ENCODE data around the gene DAND5. TPM values are rescaled to one million over a fixed set of nuclear protein-coding genes. Genes with fewer than 3 reads are reported as not detected.

Gene DAND5
- total RNA-seq, 1 donor = not detected

GRCh38 chr19:12979974-12980373, 10.6 kb downstream of the DAND5 start:
- H3K36me3 ChIP-seq (ENCODE audit: insufficient read depth, low read length) = no peaks in the 10 kb centered on the region
- H3K9me3 ChIP-seq (ENCODE audit: low read depth, low read length) = no peaks in the 10 kb centered on the region
- peaks cover 11% of the 10 kb centered on the region for H3K4me1 ChIP-seq (ENCODE audit: insufficient read depth, low read length)
- no peaks in the 10 kb centered on the region for H3K79me2 ChIP-seq (ENCODE audit: insufficient read depth, low read length)
- DNase-seq (ENCODE audit: insufficient read length, low spot score, missing footprints) = peak; percentile 83
- H2AFZ ChIP-seq (ENCODE audit: low read length) = no peak overlapping the region
- H3K4me3 ChIP-seq (ENCODE audit: insufficient read depth, low read length) = no peak overlapping the region
- TF ChIP-seq CTCF (IDR thresholded peaks at IDR 0.05; ENCODE audit: extremely low read depth, low read depth, low read length) = no peak
- H3K4me2 ChIP-seq (ENCODE audit: insufficient read depth, low read length) = no peak overlapping the region
- no peaks in the 10 kb centered on the region for H4K20me1 ChIP-seq (ENCODE audit: insufficient read depth, low read length)
- H3K27ac ChIP-seq (ENCODE audit: low read depth, low read length) = no peak overlapping the region
- peaks cover 4% of the 10 kb centered on the region for H3K27me3 ChIP-seq (ENCODE audit: insufficient read depth, low read length)

DNA sequence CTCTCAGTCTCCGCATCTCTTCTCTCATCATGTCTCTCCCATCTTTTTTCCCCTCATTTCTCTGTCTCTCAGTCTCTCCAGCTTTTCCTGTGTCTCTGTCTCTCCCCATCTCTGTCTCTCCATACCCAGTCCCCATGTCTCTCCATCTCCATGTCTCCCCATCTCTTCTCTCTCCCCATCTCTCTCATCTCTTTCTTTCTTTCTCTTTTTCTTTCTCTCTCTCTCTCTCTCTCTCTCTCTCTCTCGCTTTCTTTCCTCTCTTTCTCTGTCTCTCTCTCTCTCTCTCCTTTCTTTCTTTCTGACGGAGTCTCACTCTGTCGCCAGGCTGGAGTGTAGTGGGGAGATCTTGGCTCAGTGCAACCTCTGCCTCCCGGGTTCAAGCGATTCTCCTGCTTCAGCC, 13.3 kb downstream of the DAND5 start:
- no peak for TF ChIP-seq CTCF (IDR thresholded peaks at IDR 0.05; ENCODE audit: extremely low read depth, low read depth, low read length)
- no peak overlapping the region for H3K4me3 ChIP-seq (ENCODE audit: insufficient read depth, low read length)
- H4K20me1 ChIP-seq (ENCODE audit: insufficient read depth, low read length) = no peaks in the 10 kb centered on the region
- no peak overlapping the region for H2AFZ ChIP-seq (ENCODE audit: low read length)
- no peak for DNase-seq (ENCODE audit: insufficient read length, low spot score, missing footprints)
- no peak overlapping the region for H3K4me2 ChIP-seq (ENCODE audit: insufficient read depth, low read length)
- H3K27ac ChIP-seq (ENCODE audit: low read depth, low read length) = no peak overlapping the region
- H3K27me3 ChIP-seq (ENCODE audit: insufficient read depth, low read length) = peaks cover 4% of the 10 kb centered on the region
- no peaks in the 10 kb centered on the region for H3K36me3 ChIP-seq (ENCODE audit: insufficient read depth, low read length)
- no peaks in the 10 kb centered on the region for H3K9me3 ChIP-seq (ENCODE audit: low read depth, low read length)
- no peaks in the 10 kb centered on the region for H3K79me2 ChIP-seq (ENCODE audit: insufficient read depth, low read length)
- peaks cover 16% of the 10 kb centered on the region for H3K4me1 ChIP-seq (ENCODE audit: insufficient read depth, low read length)

- TF ChIP-seq CTCF (IDR thresholded peaks at IDR 0.05; ENCODE audit: extremely low read depth, low read depth, low read length) = no peak
- no peak overlapping the region for H3K27ac ChIP-seq (ENCODE audit: low read depth, low read length)
- H3K36me3 ChIP-seq (ENCODE audit: insufficient read depth, low read length) = no peaks in the 10 kb centered on the region
- peak overlapping the region; percentile 68 for H3K4me3 ChIP-seq (ENCODE audit: insufficient read depth, low read length)
- peaks cover 16% of the 10 kb centered on the region for H3K4me1 ChIP-seq (ENCODE audit: insufficient read depth, low read length)
- H3K4me2 ChIP-seq (ENCODE audit: insufficient read depth, low read length) = peak overlapping the region; percentile 79
- H3K79me2 ChIP-seq (ENCODE audit: insufficient read depth, low read length) = no peaks in the 10 kb centered on the region
- H2AFZ ChIP-seq (ENCODE audit: low read length) = peak overlapping the region; percentile 92
- no peaks in the 10 kb centered on the region for H4K20me1 ChIP-seq (ENCODE audit: insufficient read depth, low read length)
- H3K27me3 ChIP-seq (ENCODE audit: insufficient read depth, low read length) = peaks cover 4% of the 10 kb centered on the region
- H3K9me3 ChIP-seq (ENCODE audit: low read depth, low read length) = no peaks in the 10 kb centered on the region
- DNase-seq (ENCODE audit: insufficient read length, low spot score, missing footprints) = no peak
Observed at GRCh38 chr19:12983091-12983490, 13.7 kb downstream of the DAND5 start.

GRCh38 chr19:12983542-12984142, 14.3 kb downstream of the DAND5 start:
- Histone ChIP-seq H4K20me1 (ENCODE audit: insufficient read depth, low read length) (no peaks in the 10 kb centered on the region), H3K4me1 (ENCODE audit: insufficient read depth, low read length) (peaks cover 16% of the 10 kb centered on the region), H3K27me3 (ENCODE audit: insufficient read depth, low read length) (peaks cover 4% of the 10 kb centered on the region), H2AFZ (ENCODE audit: low read length) (peak overlapping the region; percentile 92), H3K79me2 (ENCODE audit: insufficient read depth, low read length) (no peaks in the 10 kb centered on the region), H3K36me3 (ENCODE audit: insufficient read depth, low read length) (no peaks in the 10 kb centered on the region), H3K4me2 (ENCODE audit: insufficient read depth, low read length) (peak overlapping the region; percentile 79), H3K4me3 (ENCODE audit: insufficient read depth, low read length) (peak overlapping the region; percentile 68), H3K9me3 (ENCODE audit: low read depth, low read length) (no peaks in the 10 kb centered on the region), H3K27ac (ENCODE audit: low read depth, low read length) (no peak overlapping the region)
- DNase-seq (ENCODE audit: insufficient read length, low spot score, missing footprints) = peak; percentile 99
- TF ChIP-seq CTCF (IDR thresholded peaks at IDR 0.05; ENCODE audit: extremely low read depth, low read depth, low read length) = peak; percentile 70

All from osteoblast (primary cell).